Measurements from ENCODE around the gene EPOP. TPM values are rescaled to one million over a fixed set of nuclear protein-coding genes. Genes with fewer than 3 reads are reported as not detected.

Gene EPOP
- total RNA-seq, 1 experiment from 2014 or later = 12.6 TPM

DNA sequence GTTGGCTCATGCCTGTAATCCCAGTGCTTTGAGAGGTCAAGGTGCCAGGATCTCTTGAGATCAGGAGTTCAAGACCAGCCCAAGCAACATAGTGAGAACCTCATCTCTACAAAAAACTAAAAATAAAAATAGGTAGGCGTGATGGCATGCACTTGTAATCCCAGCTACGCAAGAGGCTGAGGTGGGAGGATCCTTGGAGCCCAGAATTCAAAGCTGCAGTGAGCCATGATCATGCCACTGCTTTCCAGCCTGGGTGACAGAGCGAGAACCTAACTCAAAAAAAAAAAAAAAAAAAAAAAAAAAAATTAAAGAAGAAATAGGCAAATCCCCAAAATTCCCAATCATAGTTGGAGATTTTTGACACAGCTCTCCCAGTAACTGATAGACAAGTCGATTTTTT is 36.8 kb downstream of the EPOP start:
- no peaks in the 10 kb centered on the region for H3K9me2 ChIP-seq (replicated peaks; ENCODE audit: low read length)

GRCh38 chr17:38636054-38636453 is 38.7 kb downstream of the EPOP start:
- H3K4me3 ChIP-seq (ENCODE audit: low read length) = no peak overlapping the region
- H3K4me2 ChIP-seq (ENCODE audit: low read length) = no peak overlapping the region
- no peaks in the 10 kb centered on the region for H3K9me2 ChIP-seq (replicated peaks; ENCODE audit: low read length)
- no TSS peak for BruUV-seq (replicated peaks)
- H3F3A ChIP-seq (ENCODE audit: low read length, unreplicated experiment) = no peaks in the 10 kb centered on the region
- no peaks in the 10 kb centered on the region for H3K4me1 ChIP-seq (ENCODE audit: insufficient read depth, low read length)
- no peaks in the 10 kb centered on the region for H3K9me3 ChIP-seq (ENCODE audit: low read length)
- CTCF ChIA-PET = no interaction called here
- H3K27me3 ChIP-seq (ENCODE audit: low read length) = no peaks in the 10 kb centered on the region
- intact Hi-C loops (cut with micrococcal nuclease) = no loop called here
- DNase-seq = no peak
- no peak for TF ChIP-seq EZH2phosphoT487 (IDR thresholded peaks at IDR 0.05; ENCODE audit: borderline replicate concordance, low read length)
- no peak overlapping the region for H3K27ac ChIP-seq (ENCODE audit: low read length)
- no peaks in the 10 kb centered on the region for H3K36me3 ChIP-seq (ENCODE audit: low read depth, low read length)
- ATAC-seq = no peak
- no peaks in the 10 kb centered on the region for H4K20me1 ChIP-seq (ENCODE audit: low read length)
- POLR2A ChIA-PET (ENCODE audit: unreplicated experiment) = no interaction called here
- no peaks in the 10 kb centered on the region for H3K79me2 ChIP-seq (ENCODE audit: low read length)
- no peak overlapping the region for H3K9ac ChIP-seq (ENCODE audit: low read length)
- no peak overlapping the region for H2AFZ ChIP-seq (ENCODE audit: low read length)

More for the DNA sequence above, 36.8 kb downstream of the EPOP start:
- BruUV-seq (replicated peaks) = no TSS peak
- Histone ChIP-seq H3K4me2 (ENCODE audit: low read length) (no peak overlapping the region), H2AFZ (ENCODE audit: low read length) (no peak overlapping the region), H3F3A (ENCODE audit: low read length, unreplicated experiment) (no peaks in the 10 kb centered on the region), H3K27me3 (ENCODE audit: low read length) (no peaks in the 10 kb centered on the region), H3K27ac (ENCODE audit: low read length) (no peak overlapping the region), H3K9me3 (ENCODE audit: low read length) (no peaks in the 10 kb centered on the region), H3K4me3 (ENCODE audit: low read length) (no peak overlapping the region), H3K9ac (ENCODE audit: low read length) (no peak overlapping the region), H3K4me1 (ENCODE audit: insufficient read depth, low read length) (no peaks in the 10 kb centered on the region), H3K79me2 (ENCODE audit: low read length) (no peaks in the 10 kb centered on the region), H4K20me1 (ENCODE audit: low read length) (no peaks in the 10 kb centered on the region), H3K36me3 (ENCODE audit: low read depth, low read length) (no peaks in the 10 kb centered on the region)
- no peak for TF ChIP-seq EZH2phosphoT487 (IDR thresholded peaks at IDR 0.05; ENCODE audit: borderline replicate concordance, low read length)
- TF ChIP-seq EZH2 (IDR thresholded peaks at IDR 0.05; ENCODE audit: low read length, unreplicated experiment) = no peak
- TF ChIP-seq, protein P1, sequence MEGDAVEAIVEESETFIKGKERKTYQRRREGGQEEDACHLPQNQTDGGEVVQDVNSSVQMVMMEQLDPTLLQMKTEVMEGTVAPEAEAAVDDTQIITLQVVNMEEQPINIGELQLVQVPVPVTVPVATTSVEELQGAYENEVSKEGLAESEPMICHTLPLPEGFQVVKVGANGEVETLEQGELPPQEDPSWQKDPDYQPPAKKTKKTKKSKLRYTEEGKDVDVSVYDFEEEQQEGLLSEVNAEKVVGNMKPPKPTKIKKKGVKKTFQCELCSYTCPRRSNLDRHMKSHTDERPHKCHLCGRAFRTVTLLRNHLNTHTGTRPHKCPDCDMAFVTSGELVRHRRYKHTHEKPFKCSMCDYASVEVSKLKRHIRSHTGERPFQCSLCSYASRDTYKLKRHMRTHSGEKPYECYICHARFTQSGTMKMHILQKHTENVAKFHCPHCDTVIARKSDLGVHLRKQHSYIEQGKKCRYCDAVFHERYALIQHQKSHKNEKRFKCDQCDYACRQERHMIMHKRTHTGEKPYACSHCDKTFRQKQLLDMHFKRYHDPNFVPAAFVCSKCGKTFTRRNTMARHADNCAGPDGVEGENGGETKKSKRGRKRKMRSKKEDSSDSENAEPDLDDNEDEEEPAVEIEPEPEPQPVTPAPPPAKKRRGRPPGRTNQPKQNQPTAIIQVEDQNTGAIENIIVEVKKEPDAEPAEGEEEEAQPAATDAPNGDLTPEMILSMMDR (conservative IDR thresholded peaks at IDR 0.05; ENCODE audit: low read depth, low read length) = no peak
- ChIA-PET CTCF (no interaction called here), POLR2A (ENCODE audit: unreplicated experiment) (no interaction called here)
- DNase-seq = no peak
- intact Hi-C loops (cut with micrococcal nuclease) = no loop called here
- no peak for ATAC-seq

GRCh38 chr17:38632334-38632733 is 42.4 kb downstream of the EPOP start:
- ChIA-PET POLR2A (ENCODE audit: unreplicated experiment) (no interaction called here), CTCF (no interaction called here)
- Histone ChIP-seq H4K20me1 (ENCODE audit: low read length) (no peaks in the 10 kb centered on the region), H3K9me2 (replicated peaks; ENCODE audit: low read length) (no peaks in the 10 kb centered on the region), H3K27me3 (ENCODE audit: low read length) (no peaks in the 10 kb centered on the region), H3K27ac (ENCODE audit: low read length) (no peak overlapping the region), H3F3A (ENCODE audit: low read length, unreplicated experiment) (no peaks in the 10 kb centered on the region), H3K36me3 (ENCODE audit: low read depth, low read length) (no peaks in the 10 kb centered on the region), H3K79me2 (ENCODE audit: low read length) (no peaks in the 10 kb centered on the region), H3K4me3 (ENCODE audit: low read length) (no peak overlapping the region), H3K9ac (ENCODE audit: low read length) (no peak overlapping the region), H3K4me2 (ENCODE audit: low read length) (no peak overlapping the region), H3K4me1 (ENCODE audit: insufficient read depth, low read length) (no peaks in the 10 kb centered on the region), H3K9me3 (ENCODE audit: low read length) (no peaks in the 10 kb centered on the region), H2AFZ (ENCODE audit: low read length) (no peak overlapping the region)
- ATAC-seq (no peak), DNase-seq (no peak)
- intact Hi-C loops (cut with micrococcal nuclease) = no loop called here
- TF ChIP-seq, protein P1 (conservative IDR thresholded peaks at IDR 0.05; ENCODE audit: low read depth, low read length) = no peak
- TF ChIP-seq EZH2phosphoT487 (IDR thresholded peaks at IDR 0.05; ENCODE audit: borderline replicate concordance, low read length) (no peak), EZH2 (IDR thresholded peaks at IDR 0.05; ENCODE audit: low read length, unreplicated experiment) (no peak)
- BruUV-seq (replicated peaks) = no TSS peak
